GM23248 (cell line): ENCODE measurements around the gene SF3A2. TPM values are rescaled to one million over a fixed set of nuclear protein-coding genes. Genes with fewer than 3 reads are reported as not detected.

ENCODE experiments used
- DNase-seq: peaks from one replicate; pipeline ENCODE4 v3.0.0-alpha.2; 2015
- H2AFZ ChIP-seq: fragments of 200-600 bp; sonication (generic); 2 replicates; pipeline ENCODE4 v1.6.1; 2016; ENCODE audit warnings: antibody characterized with exemption
- H3F3A ChIP-seq: fragments of 200-600 bp; sonication (generic); 2 replicates; pipeline ENCODE4 v1.6.1; 2016; ENCODE audit warnings: mild to moderate bottlenecking, antibody characterized with exemption, mixed run types; ENCODE audit not compliant: insufficient read depth
- H3K27ac ChIP-seq: fragments of 200-600 bp; sonication (generic); 2 replicates; pipeline ENCODE4 v1.5.1; 2016; ENCODE audit warnings: mild to moderate bottlenecking
- H3K27me3 ChIP-seq: fragments of 200-600 bp; sonication (generic); replicated peaks from 2 replicates; pipeline ENCODE4 v1.6.1; 2016; ENCODE audit warnings: mild to moderate bottlenecking; ENCODE audit not compliant: insufficient read depth
- H3K36me3 ChIP-seq: fragments of 200-600 bp; sonication (generic); 2 replicates; pipeline ENCODE4 v1.6.1; 2016; ENCODE audit warnings: low read depth, mild to moderate bottlenecking
- H3K4me1 ChIP-seq: fragments of 200-600 bp; sonication (generic); 2 replicates; pipeline ENCODE4 v1.6.1; 2016; ENCODE audit warnings: mild to moderate bottlenecking; ENCODE audit not compliant: insufficient read depth
- H3K4me2 ChIP-seq: fragments of 200-600 bp; sonication (generic); one replicate; pipeline ENCODE4 v1.6.1; 2016; ENCODE audit warnings: mild to moderate bottlenecking; ENCODE audit not compliant: unreplicated experiment
- H3K4me3 ChIP-seq: fragments of 200-600 bp; sonication (generic); 2 replicates; pipeline ENCODE4 v1.5.1; 2016; ENCODE audit warnings: mild to moderate bottlenecking
- H3K79me2 ChIP-seq: fragments of 200-600 bp; sonication (generic); 2 replicates; pipeline ENCODE4 v1.6.1; 2016; ENCODE audit warnings: mild to moderate bottlenecking; ENCODE audit not compliant: insufficient read depth
- H3K9ac ChIP-seq: fragments of 200-600 bp; sonication (generic); 2 replicates; pipeline ENCODE4 v1.6.1; 2016; ENCODE audit warnings: mild to moderate bottlenecking
- H3K9me2 ChIP-seq: fragments of 200-600 bp; sonication (generic); 2 replicates; pipeline ENCODE4 v1.6.1; 2016; ENCODE audit warnings: mixed run types, mild to moderate bottlenecking, moderate library complexity; ENCODE audit not compliant: insufficient read depth
- H3K9me3 ChIP-seq: fragments of 200-600 bp; sonication (generic); one replicate; pipeline ENCODE4 v1.6.1; 2017; ENCODE audit warnings: low read depth
- H4K20me1 ChIP-seq: fragments of 200-600 bp; sonication (generic); 2 replicates; pipeline ENCODE4 v1.6.0; 2016; ENCODE audit not compliant: insufficient read depth
- EZH2 ChIP-seq: fragments of 200-600 bp; sonication (generic); IDR thresholded peaks from 2 replicates; pipeline ENCODE4 v1.6.1; 2018; ENCODE audit warnings: antibody characterized with exemption, mild to moderate bottlenecking; ENCODE audit not compliant: insufficient read depth, poor library complexity, severe bottlenecking
- EZH2phosphoT487 ChIP-seq: fragments of 200-600 bp; sonication (generic); IDR thresholded peaks from 2 replicates; pipeline ENCODE4 v1.6.1; 2018; ENCODE audit warnings: antibody characterized with exemption, moderate library complexity, mild to moderate bottlenecking, low read depth; ENCODE audit not compliant: insufficient read depth
- WGBS, 2 experiments: methylation state at CpG; one replicate each; pipeline ENCODE4 v1.1.6; 2015 to 2017; ENCODE audit warnings: low lambda C conversion rate in 2 of 2, low coverage in 1 of 2; ENCODE audit errors: missing lambda C conversion rate in 2 of 2; 5-methylcytosine and 5-hydroxymethylcytosine counted together
- in situ Hi-C: fragments of 300-500 bp; cut with MboI; formaldehyde crosslinking; loops from 2 replicates; pipeline ENCODE4 v1.15.0; 2020
- polyA plus RNA-seq: library from polyadenylated mRNA; unstranded; fragments of >200 nt; fragmentation: Nextera tagmentation; extraction: Ambion mirVana; gene quantifications from 2 replicates; pipeline ENCODE4 v1.2.1, GENCODE V29; 2016
- total RNA-seq: library from RNA; depleted of rRNA; stranded (reverse); fragments of >200 nt; shearing (Covaris generic); gene quantifications from 2 replicates; pipeline ENCODE4 v1.2.3, GENCODE V29; 2014

SF3A2 gene
- total and polyA plus RNA-seq, 2 experiments from 2014 or later = 16.8 to 26.7 TPM

DNA sequence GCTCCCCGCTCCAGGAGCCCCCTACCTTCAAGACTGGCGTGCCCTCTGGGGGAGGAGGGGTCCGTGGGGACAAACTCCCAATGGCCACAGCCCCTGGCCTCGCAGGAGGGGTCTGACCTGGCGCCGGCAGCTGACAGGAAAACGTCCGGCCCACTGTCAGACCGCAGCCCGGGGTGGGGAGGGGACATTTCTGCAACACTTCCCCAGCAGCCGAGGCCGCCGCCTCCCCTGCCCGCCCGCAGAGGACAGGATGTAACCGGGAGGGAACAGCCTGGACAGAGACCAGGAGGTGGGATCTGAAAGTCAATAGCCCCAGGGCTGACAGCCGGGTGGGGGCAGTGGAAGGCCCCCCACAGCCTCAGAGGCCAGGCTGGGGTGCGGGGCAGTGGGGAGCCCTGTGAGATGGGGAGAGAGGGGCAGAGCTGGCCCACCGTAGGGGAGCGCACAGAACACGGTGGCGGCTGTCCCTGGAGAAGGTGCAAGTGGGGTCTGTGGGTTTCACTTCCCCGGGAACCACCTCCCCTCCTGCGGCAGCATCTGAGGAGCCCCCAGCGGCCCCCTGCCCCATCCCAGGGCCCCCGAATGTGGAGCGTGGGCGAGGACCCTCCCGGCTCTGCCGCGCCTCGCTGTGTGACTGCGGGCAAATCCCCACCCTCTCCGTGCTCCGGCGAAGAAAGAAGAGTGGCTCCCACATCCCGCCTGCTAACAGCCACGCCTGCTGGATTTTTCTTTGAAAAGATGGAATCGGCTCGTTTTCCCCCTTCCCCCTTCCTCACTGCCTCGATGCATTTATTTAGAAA lies 45.6 kb downstream of the SF3A2 start, which contains the start of gene PEAK3:
TSS of gene PEAK3 (minus strand) at position 114 of the 800 bp plus-strand sequence. CDS start 1,244 bp downstream, outside the sequence.
- no peaks in the 10 kb centered on the region for H3F3A ChIP-seq
- no peak within 1 kb of the TSS for H3K4me3 ChIP-seq
- no peaks in the 10 kb centered on the region for H3K9me3 ChIP-seq
- no peaks in the 10 kb centered on the region for H3K36me3 ChIP-seq
- DNase-seq = peak; percentile 45
- H3K27ac ChIP-seq = no peak within 1 kb of the TSS
- no peak within 1 kb of the TSS for H3K9ac ChIP-seq
- H3K27me3 ChIP-seq = no peaks in the 10 kb centered on the region
- H3K4me2 ChIP-seq = no peak within 1 kb of the TSS
- no peaks in the 10 kb centered on the region for H3K4me1 ChIP-seq
- H3K9me2 ChIP-seq = no peaks in the 10 kb centered on the region
- H2AFZ ChIP-seq = no peak within 1 kb of the TSS
- WGBS, 2 experiments = 44 to 49% methylated on average over 32 to 41 of the region's 41 CpGs
- no peak for TF ChIP-seq EZH2phosphoT487
- no peak for TF ChIP-seq EZH2
- H3K79me2 ChIP-seq = no peaks in the 10 kb centered on the region
- in situ Hi-C loops = loop anchor here (10.0 kb wide), 1 partner anchor 103 kb away; no protein-coding TSS in a partner anchor
- H4K20me1 ChIP-seq = no peaks in the 10 kb centered on the region

DNA sequence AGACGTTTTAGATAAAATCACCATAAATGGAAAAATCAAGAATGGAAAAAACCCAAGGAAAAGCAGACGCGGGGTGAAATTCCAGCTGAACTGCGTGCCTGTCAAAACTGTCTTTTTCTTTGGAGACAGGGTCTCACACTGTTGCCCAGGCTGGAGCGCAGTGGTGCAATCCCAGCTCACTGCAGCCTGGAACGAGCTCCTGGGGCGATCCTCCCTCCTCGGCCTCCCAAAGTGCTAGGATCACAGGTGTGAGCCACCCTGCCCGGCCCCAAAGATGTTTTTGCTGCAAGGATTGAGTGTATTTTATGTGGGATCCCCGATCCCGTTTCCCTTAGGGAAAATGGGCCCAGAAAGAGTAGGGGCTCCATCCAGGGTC lies 46.2 kb downstream of the SF3A2 start:
- no peak for DNase-seq
- H3K36me3 ChIP-seq = no peaks in the 10 kb centered on the region
- in situ Hi-C loops = loop anchor here (10.0 kb wide), 1 partner anchor 102 kb away; no protein-coding TSS in a partner anchor
- H3K4me2 ChIP-seq = no peak overlapping the region
- no peaks in the 10 kb centered on the region for H4K20me1 ChIP-seq
- no peaks in the 10 kb centered on the region for H3F3A ChIP-seq
- no peak overlapping the region for H3K27ac ChIP-seq
- H3K9ac ChIP-seq = no peak overlapping the region
- H3K4me1 ChIP-seq = no peaks in the 10 kb centered on the region
- no peaks in the 10 kb centered on the region for H3K79me2 ChIP-seq
- no peaks in the 10 kb centered on the region for H3K9me2 ChIP-seq
- no peak overlapping the region for H2AFZ ChIP-seq
- H3K9me3 ChIP-seq = no peaks in the 10 kb centered on the region
- WGBS, 2 experiments = 87 to 90% methylated on average over 11 of the region's 11 CpGs
- no peak for TF ChIP-seq EZH2
- TF ChIP-seq EZH2phosphoT487 = no peak
- no peak overlapping the region for H3K4me3 ChIP-seq
- H3K27me3 ChIP-seq = no peaks in the 10 kb centered on the region

DNA sequence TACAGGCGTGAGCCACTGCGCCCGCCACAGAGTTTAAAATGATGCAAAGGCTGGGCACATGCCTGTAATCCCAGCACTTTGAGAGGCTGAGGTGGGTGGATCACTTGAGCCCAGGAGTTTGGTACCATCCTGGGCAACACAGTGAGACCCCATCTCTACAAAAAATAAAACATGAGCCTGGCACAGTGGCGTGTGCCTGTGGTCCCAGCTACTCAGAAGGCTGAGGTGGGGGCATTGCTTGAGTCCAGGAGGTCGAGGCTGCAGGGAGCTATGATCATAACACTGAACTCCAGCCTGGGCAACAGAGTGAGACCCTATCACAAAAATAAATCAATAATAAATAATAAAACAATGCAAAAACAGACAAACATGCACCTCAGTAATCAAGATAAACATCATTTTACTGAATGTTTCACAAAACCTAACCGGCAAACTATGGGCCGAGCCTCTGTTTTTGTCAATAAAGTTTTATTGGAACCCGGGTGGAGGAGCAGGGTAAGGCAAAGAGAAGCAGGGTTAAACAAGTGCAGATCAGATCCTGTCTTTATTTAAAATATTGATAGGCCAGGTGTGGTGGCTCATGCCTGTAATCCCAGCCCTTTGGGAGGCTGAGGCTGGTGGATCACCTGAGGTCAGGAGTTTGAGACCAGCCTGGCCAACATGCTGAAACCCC lies 47.3 kb downstream of the SF3A2 start:
- H4K20me1 ChIP-seq = no peaks in the 10 kb centered on the region
- no peak overlapping the region for H3K4me3 ChIP-seq
- H2AFZ ChIP-seq = no peak overlapping the region
- no peaks in the 10 kb centered on the region for H3K9me2 ChIP-seq
- H3K4me1 ChIP-seq = no peaks in the 10 kb centered on the region
- H3F3A ChIP-seq = no peaks in the 10 kb centered on the region
- no peaks in the 10 kb centered on the region for H3K36me3 ChIP-seq
- H3K9me3 ChIP-seq = no peaks in the 10 kb centered on the region
- H3K27ac ChIP-seq = no peak overlapping the region
- DNase-seq = no peak
- no peak for TF ChIP-seq EZH2phosphoT487
- no peak for TF ChIP-seq EZH2
- no peaks in the 10 kb centered on the region for H3K79me2 ChIP-seq
- in situ Hi-C loops = loop anchor here (10.0 kb wide), 1 partner anchor 101 kb away; no protein-coding TSS in a partner anchor
- WGBS, 2 experiments = 88% methylated on average over 8 of the region's 8 CpGs
- no peak overlapping the region for H3K9ac ChIP-seq
- no peak overlapping the region for H3K4me2 ChIP-seq
- H3K27me3 ChIP-seq = peaks cover 6% of the 10 kb centered on the region

DNA sequence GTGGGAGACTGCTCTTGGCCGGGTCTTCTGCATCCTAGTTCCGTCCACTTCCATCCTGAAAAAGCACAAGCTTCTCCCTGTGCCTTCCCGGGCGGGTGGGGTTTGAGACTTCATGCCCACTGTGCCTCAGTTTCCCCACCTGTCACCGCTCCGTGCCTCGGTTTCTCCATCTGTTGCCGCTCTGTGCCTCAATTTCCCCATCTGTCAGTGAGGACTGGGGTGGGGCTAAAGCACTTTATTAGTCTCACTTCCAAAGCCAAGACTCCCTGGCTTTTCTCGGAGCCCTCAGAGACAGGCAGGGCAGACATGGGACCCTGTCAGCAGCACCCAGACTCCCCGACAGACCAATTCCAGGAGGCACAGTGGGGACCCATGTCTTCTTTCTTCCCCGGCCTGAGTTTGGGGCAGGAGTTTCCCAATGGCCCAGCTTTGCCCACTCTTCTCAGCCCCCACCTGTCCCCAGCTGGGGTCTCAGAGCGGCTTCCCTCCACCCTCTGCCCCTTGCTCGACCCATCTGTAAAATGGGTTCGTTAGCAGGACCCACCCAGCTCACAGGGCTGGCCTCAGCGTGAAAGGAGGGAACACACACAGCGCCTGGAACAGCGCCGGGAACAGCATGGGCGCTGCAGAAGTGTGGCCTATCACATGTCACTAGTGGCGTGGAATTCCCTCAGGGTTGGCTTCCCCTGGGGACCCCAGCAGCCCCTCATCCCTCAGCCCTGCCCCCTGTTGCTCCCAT lies 49.9 kb downstream of the SF3A2 start:
- 82 to 85% methylated on average over 20 of the region's 20 CpGs for WGBS, 2 experiments

More for the DNA sequence above, 49.9 kb downstream of the SF3A2 start:
- H3F3A ChIP-seq = no peaks in the 10 kb centered on the region
- H3K36me3 ChIP-seq = no peaks in the 10 kb centered on the region
- H3K79me2 ChIP-seq = no peaks in the 10 kb centered on the region
- no peak overlapping the region for H3K27ac ChIP-seq
- no peak overlapping the region for H3K9ac ChIP-seq
- in situ Hi-C loops = loop anchor here (10.0 kb wide), 1 partner anchor 98 kb away; no protein-coding TSS in a partner anchor
- H4K20me1 ChIP-seq = no peaks in the 10 kb centered on the region
- no peaks in the 10 kb centered on the region for H3K4me1 ChIP-seq
- H3K27me3 ChIP-seq = peaks cover 30% of the 10 kb centered on the region
- H3K9me2 ChIP-seq = no peaks in the 10 kb centered on the region
- no peak overlapping the region for H3K4me3 ChIP-seq
- no peaks in the 10 kb centered on the region for H3K9me3 ChIP-seq
- H3K4me2 ChIP-seq = no peak overlapping the region
- TF ChIP-seq EZH2phosphoT487 (no peak), EZH2 (no peak)
- no peak overlapping the region for H2AFZ ChIP-seq
- no peak for DNase-seq
